Panc1 (cell line): ENCODE results near the gene UQCC2. TPM values are rescaled to one million over a fixed set of nuclear protein-coding genes. Genes with fewer than 3 reads are reported as not detected.

Experiments
- ATAC-seq: fragments of 200-7000 bp; cut with Tn5 transposase; 2 replicates; pipeline ENCODE4 v1.9.1; 2020; ENCODE audit warnings: mild to moderate bottlenecking, moderate library complexity
- BruUV-seq: library from RNA; stranded (reverse); fragments of 400-500 nt; replicated peaks from 2 replicates; lab custom pipeline; 2021; lab: Mats Ljungman, UMichigan
- CTCF ChIA-PET: fragments of 300-600 bp; sonication (Branson Sonifier 250); formaldehyde crosslinking; loops from one replicate; lab custom pipeline; 2022; ENCODE audit warnings: antibody characterized with exemption; lab: Charles Lee
- POLR2A ChIA-PET: fragments of 300-600 bp; sonication (Branson Sonifier 250); formaldehyde crosslinking; loops from one replicate; lab custom pipeline; 2022; ENCODE audit warnings: antibody characterized with exemption; lab: Charles Lee
- DNase-seq: peaks from one replicate; pipeline ENCODE4 v3.0.0-alpha.2; 2010; ENCODE audit warnings: low read depth, low spot score
- H3K27ac ChIP-seq: 2 replicates; pipeline ENCODE4 v1.5.1; 2011; ENCODE audit warnings: mild to moderate bottlenecking, low read length, inconsistent platforms
- H3K27me3 ChIP-seq: fragments of 200-500 bp; sonication (Bioruptor generic); 2 replicates; pipeline ENCODE4 v1.6.0; 2014; ENCODE audit warnings: low read length, inconsistent platforms; ENCODE audit not compliant: control insufficient read depth, insufficient read depth
- H3K36me3 ChIP-seq: fragments of 200-500 bp; sonication (Bioruptor generic); 2 replicates; pipeline ENCODE4 v1.5.1; 2014; ENCODE audit warnings: inconsistent platforms, mild to moderate bottlenecking, low read length, moderate library complexity; ENCODE audit not compliant: control insufficient read depth, insufficient read depth
- H3K4me1 ChIP-seq: 2 replicates; pipeline ENCODE4 v1.5.1; 2011; ENCODE audit warnings: inconsistent platforms, mild to moderate bottlenecking, low read length, moderate library complexity; ENCODE audit not compliant: control insufficient read depth, insufficient read depth
- H3K4me3 ChIP-seq, 2 experiments: 2 replicates each; pipeline ENCODE4 v1.5.1; 2011 to 2012; ENCODE audit warnings: low read depth in 2 of 2, low read length in 2 of 2, mild to moderate bottlenecking in 2 of 2, inconsistent platforms in 1 of 2, moderate library complexity in 1 of 2
- H3K9me3 ChIP-seq: fragments of 200-500 bp; sonication (Bioruptor generic); 2 replicates; pipeline ENCODE4 v1.5.1; 2014; ENCODE audit warnings: low read depth, mild to moderate bottlenecking, inconsistent platforms, low read length, moderate library complexity; ENCODE audit not compliant: control insufficient read depth, insufficient read depth
- CTCF ChIP-seq: fragments of 450-650 bp; IDR thresholded peaks from 2 replicates; pipeline ENCODE4 v1.5.1; 2017; ENCODE audit warnings: mild to moderate bottlenecking
- POLR2AphosphoS5 ChIP-seq: IDR thresholded peaks from 2 replicates; pipeline ENCODE4 v1.6.1; 2012; ENCODE audit warnings: mild to moderate bottlenecking, low read depth, low read length, moderate library complexity
- REST ChIP-seq, 2 experiments: IDR thresholded peaks; 2 replicates each; pipeline ENCODE4 v1.6.1; 2011 to 2012; ENCODE audit warnings: low read depth in 2 of 2, control low read depth in 1 of 2, low read length in 1 of 2, mild to moderate bottlenecking in 1 of 2, moderate library complexity in 1 of 2; ENCODE audit not compliant: insufficient read depth in 1 of 2
- SIN3A ChIP-seq: IDR thresholded peaks from 2 replicates; pipeline ENCODE4 v1.6.1; 2012; ENCODE audit warnings: low read depth, mild to moderate bottlenecking, low read length, moderate library complexity, borderline replicate concordance; ENCODE audit not compliant: insufficient read depth
- TCF7L2 ChIP-seq: IDR thresholded peaks from 2 replicates; pipeline ENCODE4 v1.6.1; 2011; ENCODE audit warnings: mild to moderate bottlenecking, low read depth, low read length, inconsistent platforms
- in situ Hi-C: cut with HindIII; loops from 2 replicates; pipeline ENCODE4 v1.10.0; 2016; ENCODE audit warnings: low sequenced_read_pairs, low pct_unique_long_range_greater_than_20kb
- intact Hi-C: fragments of 100-400 bp; cut with micrococcal nuclease; formaldehyde crosslinking; loops from one replicate; pipeline ENCODE4 v1.10.0; 2022; ENCODE audit not compliant: unreplicated experiment
- total RNA-seq: library from RNA; stranded (reverse); gene quantifications from one replicate; pipeline ENCODE4 v1.2.1, GENCODE V29; 2021; ENCODE audit not compliant: unreplicated experiment

UQCC2 gene
- total RNA-seq, 1 experiment from 2014 or later, result 135 TPM

- no peak overlapping the region for H3K27ac ChIP-seq
- H3K4me3 ChIP-seq, result no peak overlapping the region
- DNase-seq (no peak), ATAC-seq (no peak)
- TF ChIP-seq POLR2AphosphoS5 (no peak), CTCF (no peak), REST (IDR thresholded peaks at IDR 0.05; ENCODE audit: insufficient read depth in 1 of 2, low read depth in 2 of 2, low read length in 1 of 2) (no peak), SIN3A (no peak), TCF7L2 (no peak)
- in situ Hi-C loops (no loop called here), intact Hi-C loops (no loop called here)
- POLR2A ChIA-PET, result no interaction called here
- H3K27me3 ChIP-seq, result peaks cover 4% of the 10 kb centered on the region; the same call in 1 of the 2 replicates
- CTCF ChIA-PET, result interaction anchor here (0.5 to 1.1 kb wide), 2 partner anchors 12 kb away, joined by 3 to 8 read pairs; partner anchors contain the start of gene UQCC2
- BruUV-seq, result no TSS peak
- no peaks in the 10 kb centered on the region for H3K36me3 ChIP-seq
- H3K4me1 ChIP-seq, result no peaks in the 10 kb centered on the region
- H3K9me3 ChIP-seq, result no peaks in the 10 kb centered on the region
These were observed 12.0 kb upstream of the UQCC2 start for GRCh38 chr6:33723371-33724085.

- POLR2A ChIA-PET, result interaction anchor here (0.5 kb wide), 1 partner anchor 258 kb away, joined by 9 read pairs; no protein-coding TSS in a partner anchor
- BruUV-seq, result no TSS peak
These were observed 10.7 kb upstream of the UQCC2 start for GRCh38 chr6:33722103-33722623.

More at GRCh38 chr6:33722103-33722623, 10.7 kb upstream of the UQCC2 start:
- no peak overlapping the region for H3K4me3 ChIP-seq
- H3K27me3 ChIP-seq, result peaks cover 4% of the 10 kb centered on the region; the same call in 1 of the 2 replicates
- in situ Hi-C loops (no loop called here), intact Hi-C loops (no loop called here)
- CTCF ChIA-PET, result no interaction called here
- ATAC-seq (no peak), DNase-seq (no peak)
- no peak overlapping the region for H3K27ac ChIP-seq
- no peaks in the 10 kb centered on the region for H3K4me1 ChIP-seq
- no peak for TF ChIP-seq CTCF
- TF ChIP-seq SIN3A, result no peak
- TF ChIP-seq TCF7L2, result no peak
- TF ChIP-seq REST (IDR thresholded peaks at IDR 0.05; ENCODE audit: insufficient read depth in 1 of 2, low read depth in 2 of 2, low read length in 1 of 2), result no peak
- TF ChIP-seq POLR2AphosphoS5, result no peak
- no peaks in the 10 kb centered on the region for H3K9me3 ChIP-seq
- H3K36me3 ChIP-seq, result no peaks in the 10 kb centered on the region
